Uterus (tissue), 2 donors: Measurements from ENCODE around the gene PEPD.

Experiments
- POLR2A ChIP-seq, 2 donors: fragments of 450-650 bp; IDR thresholded peaks; one replicate each; pipeline ENCODE4 v1.6.1; 2016; ENCODE audit warnings: antibody characterized with exemption in 2 of 2, mild to moderate bottlenecking in 1 of 2, moderate library complexity in 1 of 2
- TF ChIP-seq, protein P1 (sequence below), 4 experiments: fragments of 200-600 bp in 2 of 4; fragments of 450-650 bp in 2 of 4; sonication (generic) in 2 of 4; IDR thresholded peaks; one replicate each; pipeline ENCODE4 v1.5.1; 2016 to 2019; ENCODE audit warnings: antibody characterized with exemption in 4 of 4, mild to moderate bottlenecking in 2 of 4, moderate library complexity in 1 of 4

DNA sequence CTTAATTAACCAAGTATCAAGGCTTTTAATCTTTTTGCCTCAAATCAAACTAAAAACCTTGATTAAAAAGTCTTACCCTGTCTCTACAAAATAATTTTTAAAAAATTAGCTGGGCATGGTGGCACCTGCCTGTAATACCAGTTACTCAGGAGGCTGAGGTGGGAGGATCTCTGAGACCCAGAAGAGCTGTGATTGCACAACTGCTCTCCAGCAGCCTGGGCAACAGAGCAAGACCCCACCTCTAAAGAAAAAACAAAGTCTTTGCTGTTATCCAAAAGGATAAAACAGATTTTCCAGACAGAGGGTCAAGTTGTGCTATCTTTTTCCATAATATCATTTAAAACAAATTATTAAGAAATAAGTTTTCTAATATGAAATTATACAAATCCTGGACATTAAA, 174.9 kb downstream of the PEPD start:
- TF ChIP-seq, protein P1, sequence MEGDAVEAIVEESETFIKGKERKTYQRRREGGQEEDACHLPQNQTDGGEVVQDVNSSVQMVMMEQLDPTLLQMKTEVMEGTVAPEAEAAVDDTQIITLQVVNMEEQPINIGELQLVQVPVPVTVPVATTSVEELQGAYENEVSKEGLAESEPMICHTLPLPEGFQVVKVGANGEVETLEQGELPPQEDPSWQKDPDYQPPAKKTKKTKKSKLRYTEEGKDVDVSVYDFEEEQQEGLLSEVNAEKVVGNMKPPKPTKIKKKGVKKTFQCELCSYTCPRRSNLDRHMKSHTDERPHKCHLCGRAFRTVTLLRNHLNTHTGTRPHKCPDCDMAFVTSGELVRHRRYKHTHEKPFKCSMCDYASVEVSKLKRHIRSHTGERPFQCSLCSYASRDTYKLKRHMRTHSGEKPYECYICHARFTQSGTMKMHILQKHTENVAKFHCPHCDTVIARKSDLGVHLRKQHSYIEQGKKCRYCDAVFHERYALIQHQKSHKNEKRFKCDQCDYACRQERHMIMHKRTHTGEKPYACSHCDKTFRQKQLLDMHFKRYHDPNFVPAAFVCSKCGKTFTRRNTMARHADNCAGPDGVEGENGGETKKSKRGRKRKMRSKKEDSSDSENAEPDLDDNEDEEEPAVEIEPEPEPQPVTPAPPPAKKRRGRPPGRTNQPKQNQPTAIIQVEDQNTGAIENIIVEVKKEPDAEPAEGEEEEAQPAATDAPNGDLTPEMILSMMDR (IDR thresholded peaks at IDR 0.05): no peak
- TF ChIP-seq POLR2A (IDR thresholded peaks at IDR 0.05): no peak
